HG03575 (cell line): ENCODE results near the gene AMBRA1.
"Not testable (repeated sequence)": the region's sequence is repeated elsewhere in the genome, so short reads cannot be mapped to it uniquely, and the experiment has no call there.

ENCODE experiments used
- ATAC-seq: cut with Tn5 transposase; IDR thresholded peaks from one replicate; pipeline ENCODE4 v1.9.1; 2021; ENCODE audit not compliant: unreplicated experiment, insufficient number of reproducible peaks, low FRiP score; ENCODE audit errors: extremely low read depth

Gene AMBRA1

GRCh38 chr11:46521961-46522681, 71.7 kb downstream of the AMBRA1 start:
- ATAC-seq = no peak

DNA sequence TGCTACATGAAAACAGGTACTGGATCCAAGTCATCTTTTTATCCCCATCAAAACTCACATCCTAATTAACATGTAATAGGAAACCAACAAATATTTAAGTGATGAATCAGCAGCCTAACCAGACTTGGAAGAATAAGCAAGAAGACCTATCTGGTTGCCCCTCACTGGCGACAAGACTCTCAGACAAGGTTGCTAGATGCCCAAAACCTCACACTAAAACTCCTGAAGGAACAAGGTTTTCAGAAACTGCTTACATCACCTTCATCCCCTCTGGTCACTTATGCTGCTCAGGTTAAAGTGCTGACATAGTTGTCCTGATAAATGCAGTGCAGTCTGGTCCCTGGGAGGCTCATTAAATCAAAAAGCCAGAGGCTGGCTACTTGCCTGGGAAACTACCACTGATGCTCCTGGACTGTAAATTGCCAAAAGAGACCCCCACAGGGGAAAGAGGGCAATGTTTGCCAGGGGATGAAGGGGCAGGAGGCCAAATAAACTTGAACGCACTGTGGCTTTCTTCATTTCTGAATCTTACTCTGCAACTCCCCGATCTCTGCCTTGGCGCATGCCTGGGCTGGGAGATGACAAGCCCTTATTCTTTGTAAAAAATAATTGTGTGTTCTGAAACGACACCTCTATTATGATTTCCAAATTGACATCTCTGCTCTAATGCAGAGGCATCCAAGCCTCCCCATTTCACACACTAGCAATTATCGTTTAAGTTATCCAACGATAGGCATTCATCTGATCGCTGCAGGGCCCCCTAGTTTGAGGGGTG, 72.7 kb downstream of the AMBRA1 start:
- no peak for ATAC-seq

DNA sequence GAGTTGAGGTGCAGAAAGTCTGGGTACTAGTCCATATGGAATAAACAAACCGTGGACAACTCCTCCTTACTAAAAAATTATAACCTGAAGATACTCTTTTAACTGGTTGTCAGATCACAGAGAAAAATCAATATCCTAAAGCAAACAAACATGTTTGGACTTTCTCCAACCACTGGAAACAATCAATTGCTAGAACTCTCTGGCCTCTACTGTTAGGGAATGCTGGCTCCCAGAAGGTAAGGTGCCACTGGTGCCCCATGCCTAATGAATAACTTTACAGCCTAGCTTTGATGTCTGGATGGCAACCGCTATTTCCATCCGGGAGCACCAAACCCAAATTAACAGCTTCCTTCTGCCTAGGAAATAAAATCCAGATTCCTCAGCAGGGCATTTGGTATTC, 74.5 kb downstream of the AMBRA1 start:
- ATAC-seq = no peak

DNA sequence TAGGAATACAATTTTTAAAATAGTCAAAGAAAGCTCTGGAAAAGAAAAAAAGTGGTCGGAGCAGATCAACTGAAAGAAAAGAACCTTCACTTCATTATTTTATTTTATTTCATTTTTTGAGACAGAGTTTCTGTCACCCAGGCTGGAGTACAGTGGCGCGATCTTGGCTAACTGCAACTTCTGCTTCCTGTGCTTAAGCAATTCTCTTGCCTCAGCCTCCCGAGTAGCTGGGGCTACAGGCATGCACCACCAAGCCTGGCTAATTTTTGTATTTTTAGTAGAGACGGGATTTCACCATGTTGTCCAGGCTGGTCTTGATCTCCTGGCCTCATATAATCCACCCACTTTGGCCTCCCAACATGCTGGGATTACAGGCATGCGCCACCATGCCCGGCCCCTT, 74.9 kb downstream of the AMBRA1 start:
- not testable (repeated sequence) for ATAC-seq

- no peak for ATAC-seq
Observed at GRCh38 chr11:46514370-46514769, 79.5 kb downstream of the AMBRA1 start.

DNA sequence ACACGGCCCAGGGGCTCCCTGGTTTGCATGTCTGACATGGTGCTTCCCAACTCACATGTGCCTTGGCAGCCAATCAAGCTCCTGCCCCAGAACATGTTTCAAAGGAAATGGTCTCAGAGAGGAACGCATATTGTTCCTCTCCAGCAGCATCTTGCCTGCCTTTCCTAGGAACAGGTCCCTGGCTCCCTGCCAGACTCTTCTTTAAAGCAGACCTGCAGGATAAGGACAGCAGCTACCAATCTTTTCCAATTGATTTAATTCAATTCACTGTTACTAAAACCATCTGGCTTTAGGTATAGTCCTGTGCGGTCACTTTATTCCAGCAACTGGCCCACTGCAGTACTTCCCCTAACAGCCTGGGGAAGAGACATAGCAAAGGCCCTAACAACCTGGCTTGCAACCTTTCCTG, 79.9 kb downstream of the AMBRA1 start:
- ATAC-seq = no peak

DNA sequence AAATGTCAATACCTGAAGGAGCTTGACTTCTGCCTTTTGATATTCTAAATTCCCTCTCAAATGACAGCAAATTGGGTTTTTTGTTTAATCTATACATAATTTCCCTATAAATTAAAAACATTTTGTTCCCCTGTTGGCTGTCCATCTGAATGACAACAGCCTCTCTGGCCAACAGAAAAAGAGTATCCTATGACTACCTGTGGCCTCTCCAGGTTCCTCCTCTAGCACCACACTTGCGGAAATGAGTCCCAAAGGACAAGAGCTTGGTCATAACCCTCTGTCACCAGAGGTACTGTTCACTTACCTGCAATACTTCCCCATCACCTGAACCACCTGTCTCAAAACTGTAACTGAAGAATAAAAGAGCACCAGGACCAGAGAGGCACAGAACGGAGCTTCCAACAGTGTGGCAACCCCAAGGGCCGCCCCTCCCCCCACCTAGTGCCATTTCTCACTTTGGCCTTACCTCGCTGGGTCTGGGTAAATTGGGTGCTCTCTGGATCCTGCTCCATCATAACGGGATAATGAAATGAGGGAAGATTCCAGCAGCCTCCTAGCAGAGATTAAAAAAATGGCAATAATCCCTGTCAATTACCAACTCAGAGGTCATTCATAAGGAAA, 81.5 kb downstream of the AMBRA1 start:
- no peak for ATAC-seq

- no peak for ATAC-seq
Observed at GRCh38 chr11:46511342-46511741, 82.5 kb downstream of the AMBRA1 start.

GRCh38 chr11:46508360-46508759, 85.5 kb downstream of the AMBRA1 start:
- ATAC-seq = no peak

- no peak for ATAC-seq
Observed at GRCh38 chr11:46506483-46506791, 87.4 kb downstream of the AMBRA1 start.

DNA sequence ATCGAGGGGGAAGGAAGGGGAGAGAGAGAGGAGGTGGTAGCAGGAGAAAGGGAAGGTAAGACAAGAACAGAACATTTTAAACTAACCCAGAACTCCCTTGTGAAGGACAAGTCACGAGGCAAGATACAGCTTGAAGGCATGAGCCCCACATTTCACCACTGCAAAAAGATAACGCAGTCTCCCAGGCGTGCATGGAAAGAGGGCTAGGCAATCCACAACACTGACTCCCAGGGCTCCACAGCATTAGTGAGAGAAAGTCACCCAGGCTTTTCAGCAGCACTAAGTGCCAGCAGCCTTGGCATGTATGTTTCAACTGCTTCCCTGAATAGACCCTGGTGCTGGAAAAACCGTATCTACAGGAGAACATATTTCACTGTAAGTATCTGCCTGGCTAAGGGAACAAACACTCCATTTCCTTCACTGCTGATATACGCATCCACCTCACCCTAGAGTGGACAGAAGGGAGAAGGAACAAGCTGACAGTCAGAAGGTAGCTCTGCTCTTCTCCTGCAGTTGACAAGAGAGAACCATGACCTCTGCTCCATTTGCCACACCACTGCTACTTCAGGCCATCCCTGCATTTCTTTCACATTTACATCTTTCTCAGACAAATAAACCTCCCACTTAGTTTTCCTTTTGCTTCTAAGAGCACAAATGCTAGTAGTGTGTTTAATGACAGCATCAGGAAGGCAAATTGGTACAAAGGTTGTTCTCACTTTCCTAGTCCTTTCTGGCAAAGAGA, 87.9 kb downstream of the AMBRA1 start:
- no peak for ATAC-seq

DNA sequence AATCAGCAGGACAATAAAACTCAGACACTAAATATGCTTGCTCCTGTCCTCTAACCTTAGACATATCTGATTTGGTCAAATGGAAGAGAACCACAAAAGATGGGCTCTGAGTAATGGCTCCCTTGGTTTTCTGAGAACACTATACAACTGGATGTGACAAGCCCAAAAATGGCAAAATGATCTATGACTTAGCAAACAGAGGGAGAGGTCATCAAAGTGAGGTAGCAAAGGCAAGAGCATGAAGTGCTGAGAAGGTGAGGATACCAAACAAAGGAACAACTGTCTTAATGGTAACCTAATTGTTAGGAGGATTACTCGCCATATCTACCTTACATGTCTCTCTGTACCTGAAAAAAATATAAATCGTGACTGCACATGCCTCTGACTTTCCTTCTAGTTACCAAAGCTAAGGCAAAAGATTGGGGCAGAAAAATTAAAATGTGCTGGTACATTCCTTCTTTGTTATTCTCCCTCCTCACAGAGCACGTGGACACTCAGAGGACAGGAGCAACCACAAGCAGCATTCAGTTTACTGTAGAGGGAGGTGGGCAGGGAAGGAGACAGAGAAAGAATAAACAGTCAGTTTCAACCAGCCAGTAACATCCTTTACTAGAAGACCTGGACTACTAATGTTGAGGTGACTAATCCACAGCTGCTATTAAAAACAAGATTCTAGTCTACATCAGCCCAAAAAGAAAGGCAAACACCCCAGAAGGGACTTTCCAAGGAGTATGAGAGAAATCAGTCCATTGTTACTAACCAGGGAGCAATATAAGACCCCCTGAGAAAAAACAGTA, 88.8 kb downstream of the AMBRA1 start:
- ATAC-seq = peak; percentile 55

- no peak for ATAC-seq
Observed at GRCh38 chr11:46499821-46500220, 94.0 kb downstream of the AMBRA1 start.

GRCh38 chr11:46498968-46499367, 94.9 kb downstream of the AMBRA1 start:
- ATAC-seq = no peak

GRCh38 chr11:46498179-46498578, 95.6 kb downstream of the AMBRA1 start:
- no peak for ATAC-seq

DNA sequence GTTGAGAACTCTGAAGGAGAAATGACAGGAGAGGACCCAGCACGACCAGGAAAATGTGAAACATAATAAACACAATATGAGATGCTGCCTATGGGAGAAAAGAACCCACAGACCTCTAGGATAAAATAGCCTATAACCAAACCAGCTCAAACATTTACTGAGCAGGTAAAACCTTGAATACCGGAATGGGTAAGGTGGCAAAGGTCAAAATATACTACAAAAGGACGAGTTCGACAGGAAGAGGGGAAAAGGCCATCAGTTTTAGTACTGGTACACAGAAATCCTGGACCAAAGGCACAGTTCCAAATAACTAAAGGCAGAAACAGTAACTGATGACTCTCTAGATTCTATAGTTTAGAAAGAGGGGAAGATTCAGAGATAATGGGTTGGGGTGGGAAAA, 96.3 kb downstream of the AMBRA1 start:
- ATAC-seq = no peak

GRCh38 chr11:46493791-46494190, 100.0 kb downstream of the AMBRA1 start:
- ATAC-seq = no peak

- ATAC-seq = no peak
Observed at GRCh38 chr11:46492532-46492931, 101.3 kb downstream of the AMBRA1 start.
